ENCODE results near the gene BMAL1. TPM values are rescaled to one million over a fixed set of nuclear protein-coding genes. Genes with fewer than 3 reads are reported as not detected.

BMAL1 gene
- total RNA-seq, 1 donor from 2014 or later: 26.5 TPM

- peak overlapping the region; percentile 72 for H3K27ac Mint-ChIP-seq
- Histone ChIP-seq H3F3A (ENCODE audit: low read depth) (no peaks in the 10 kb centered on the region), H3K27ac (no peak overlapping the region), H2AFZ (replicated peaks) (no peak overlapping the region), H4K20me1 (ENCODE audit: low read depth) (no peaks in the 10 kb centered on the region), H3K36me3 (no peaks in the 10 kb centered on the region), H3K9me3 (ENCODE audit: low read depth) (no peaks in the 10 kb centered on the region), H3K79me2 (ENCODE audit: low read depth) (no peaks in the 10 kb centered on the region), H3K9ac (no peak overlapping the region), H3K27me3 (no peaks in the 10 kb centered on the region), H3K4me3 (no peak overlapping the region), H3K4me2 (no peak overlapping the region), H3K4me1 (no peaks in the 10 kb centered on the region)
- H3K4me1 Mint-ChIP-seq: peaks cover 4% of the 10 kb centered on the region
- peaks cover 2% of the 10 kb centered on the region for H3K27me3 Mint-ChIP-seq (ENCODE audit: insufficient read depth, low read depth)
- no peak for DNase-seq (ENCODE audit: low spot score)
- H3K9me3 Mint-ChIP-seq: no peaks in the 10 kb centered on the region
- no peaks in the 10 kb centered on the region for H3K36me3 Mint-ChIP-seq
- H3K4me3 Mint-ChIP-seq: no peak overlapping the region
- TF ChIP-seq EZH2 (IDR thresholded peaks at IDR 0.05): no peak
- no peak for TF ChIP-seq CTCF (IDR thresholded peaks at IDR 0.05)
- no peak for TF ChIP-seq EZH2phosphoT487 (IDR thresholded peaks at IDR 0.05)
These were observed 70.7 kb downstream of the BMAL1 start for GRCh38 chr11:13348305-13348704.

GRCh38 chr11:13349046-13349445 is 71.5 kb downstream of the BMAL1 start:
- Histone ChIP-seq H3K4me3 (no peak overlapping the region), H3K4me1 (no peaks in the 10 kb centered on the region), H3K79me2 (ENCODE audit: low read depth) (no peaks in the 10 kb centered on the region), H2AFZ (replicated peaks) (no peak overlapping the region), H3K4me2 (no peak overlapping the region), H3F3A (ENCODE audit: low read depth) (no peaks in the 10 kb centered on the region), H3K9ac (no peak overlapping the region), H3K36me3 (no peaks in the 10 kb centered on the region), H3K9me3 (ENCODE audit: low read depth) (no peaks in the 10 kb centered on the region), H3K27me3 (no peaks in the 10 kb centered on the region), H4K20me1 (ENCODE audit: low read depth) (no peaks in the 10 kb centered on the region), H3K27ac (no peak overlapping the region)
- peaks cover 4% of the 10 kb centered on the region for H3K4me1 Mint-ChIP-seq
- no peaks in the 10 kb centered on the region for H3K9me3 Mint-ChIP-seq
- no peaks in the 10 kb centered on the region for H3K36me3 Mint-ChIP-seq
- no peak for DNase-seq (ENCODE audit: low spot score)
- H3K27me3 Mint-ChIP-seq (ENCODE audit: insufficient read depth, low read depth): peaks cover 2% of the 10 kb centered on the region
- H3K4me3 Mint-ChIP-seq: no peak overlapping the region
- TF ChIP-seq EZH2phosphoT487 (IDR thresholded peaks at IDR 0.05) (no peak), EZH2 (IDR thresholded peaks at IDR 0.05) (no peak), CTCF (IDR thresholded peaks at IDR 0.05) (no peak)
- H3K27ac Mint-ChIP-seq: no peak overlapping the region

GRCh38 chr11:13349581-13349980 is 72.0 kb downstream of the BMAL1 start:
- Histone ChIP-seq H4K20me1 (ENCODE audit: low read depth) (no peaks in the 10 kb centered on the region), H3K36me3 (no peaks in the 10 kb centered on the region), H3K27ac (no peak overlapping the region), H3K9me3 (ENCODE audit: low read depth) (no peaks in the 10 kb centered on the region), H3K79me2 (ENCODE audit: low read depth) (no peaks in the 10 kb centered on the region), H3K4me2 (no peak overlapping the region), H3K4me3 (no peak overlapping the region), H3K4me1 (no peaks in the 10 kb centered on the region), H3K9ac (no peak overlapping the region), H3F3A (ENCODE audit: low read depth) (no peaks in the 10 kb centered on the region), H2AFZ (replicated peaks) (no peak overlapping the region), H3K27me3 (no peaks in the 10 kb centered on the region)
- H3K36me3 Mint-ChIP-seq: no peaks in the 10 kb centered on the region
- peaks cover 4% of the 10 kb centered on the region for H3K4me1 Mint-ChIP-seq
- peaks cover 7% of the 10 kb centered on the region for H3K27me3 Mint-ChIP-seq (ENCODE audit: insufficient read depth, low read depth)
- no peak overlapping the region for H3K27ac Mint-ChIP-seq
- no peak overlapping the region for H3K4me3 Mint-ChIP-seq
- no peak for DNase-seq (ENCODE audit: low spot score)
- TF ChIP-seq EZH2phosphoT487 (IDR thresholded peaks at IDR 0.05) (no peak), CTCF (IDR thresholded peaks at IDR 0.05) (no peak), EZH2 (IDR thresholded peaks at IDR 0.05) (no peak)
- H3K9me3 Mint-ChIP-seq: no peaks in the 10 kb centered on the region

Measured in neural progenitor cell (in vitro differentiated cells).